ENCODE measurements around the gene ITPR1.

ITPR1 gene

DNA sequence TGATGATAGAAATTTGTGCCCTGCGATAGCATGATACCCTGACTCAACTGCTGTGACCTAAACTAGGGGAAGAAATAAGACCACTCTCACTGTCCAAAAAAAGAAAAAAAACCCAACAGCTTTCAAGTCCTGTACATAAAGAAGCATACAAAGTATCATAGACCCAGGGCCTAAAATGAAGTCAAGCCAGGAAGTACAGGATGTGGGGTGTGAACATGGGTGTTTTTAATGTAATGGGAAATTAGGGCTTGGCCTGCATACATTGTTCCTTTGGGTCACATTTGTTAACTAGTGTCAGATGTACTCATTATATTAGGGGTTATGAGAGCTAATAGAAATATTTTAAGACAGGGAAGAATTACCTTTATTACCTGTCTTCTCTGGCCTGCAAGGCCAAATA, 285.6 kb downstream of the ITPR1 start:
- DNase-seq (ENCODE audit: low read depth, low spot score), result no peak

DNA sequence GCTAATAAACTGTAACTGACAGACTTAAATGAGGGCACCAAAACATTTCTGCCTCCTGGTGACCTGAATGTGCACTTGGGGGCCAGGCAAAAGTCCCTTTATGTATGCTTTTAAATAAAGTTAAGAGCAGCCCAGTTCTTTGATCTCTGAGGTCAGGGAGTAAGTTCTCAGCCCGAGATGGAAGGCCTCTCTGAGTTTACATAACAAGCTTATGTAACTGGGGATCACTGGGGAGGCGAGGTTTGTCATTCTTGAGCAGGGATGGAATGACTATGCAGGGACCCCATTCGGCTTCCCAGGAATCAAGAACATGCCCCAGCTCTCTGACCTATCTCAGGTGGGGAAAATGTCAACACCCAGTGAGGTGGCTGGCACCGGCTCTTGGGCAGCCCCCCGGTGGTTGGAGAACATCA, 287.4 kb downstream of the ITPR1 start:
- no peak for DNase-seq (ENCODE audit: low read depth, low spot score)

DNA sequence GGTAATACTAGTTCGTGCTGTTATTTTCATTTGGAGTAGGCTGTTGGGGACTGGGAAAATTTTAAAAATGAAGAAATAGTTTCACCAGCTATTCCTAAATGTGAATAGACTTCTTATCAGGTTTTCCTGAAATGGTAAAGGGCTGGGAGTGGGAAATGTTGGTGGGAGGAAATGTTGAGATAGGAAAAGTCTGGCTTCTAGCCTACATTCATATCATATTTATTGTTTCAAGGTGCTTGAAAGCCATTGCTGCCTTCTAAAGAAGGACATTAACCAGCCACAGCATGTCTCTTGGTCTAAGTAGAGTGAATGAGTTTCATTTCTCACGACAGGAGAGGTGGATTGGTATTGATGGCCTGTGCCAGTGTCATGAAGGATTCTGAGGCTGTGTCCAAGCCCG, 288.9 kb downstream of the ITPR1 start:
- no peak for DNase-seq (ENCODE audit: low read depth, low spot score)

DNA sequence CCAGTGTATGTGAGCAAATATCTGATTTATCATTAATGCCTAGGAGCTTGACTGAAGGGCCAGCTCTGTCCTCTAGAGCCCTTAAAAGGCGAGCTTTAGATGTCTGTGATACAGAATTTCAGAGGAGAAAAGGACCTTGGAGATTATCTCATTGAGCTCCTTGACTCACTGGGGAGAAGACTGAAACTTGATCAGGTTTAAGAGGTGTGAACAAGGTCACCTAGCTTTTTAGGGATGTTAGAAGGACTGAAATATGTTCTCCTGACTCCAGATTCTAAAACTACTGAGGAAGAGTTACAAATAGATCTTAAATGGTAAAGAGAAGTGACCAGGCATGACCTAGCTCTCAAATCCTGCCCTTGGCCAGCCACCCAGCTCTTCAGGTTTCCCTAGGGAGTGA, 292.4 kb downstream of the ITPR1 start:
- DNase-seq (ENCODE audit: low read depth, low spot score), result no peak

DNA sequence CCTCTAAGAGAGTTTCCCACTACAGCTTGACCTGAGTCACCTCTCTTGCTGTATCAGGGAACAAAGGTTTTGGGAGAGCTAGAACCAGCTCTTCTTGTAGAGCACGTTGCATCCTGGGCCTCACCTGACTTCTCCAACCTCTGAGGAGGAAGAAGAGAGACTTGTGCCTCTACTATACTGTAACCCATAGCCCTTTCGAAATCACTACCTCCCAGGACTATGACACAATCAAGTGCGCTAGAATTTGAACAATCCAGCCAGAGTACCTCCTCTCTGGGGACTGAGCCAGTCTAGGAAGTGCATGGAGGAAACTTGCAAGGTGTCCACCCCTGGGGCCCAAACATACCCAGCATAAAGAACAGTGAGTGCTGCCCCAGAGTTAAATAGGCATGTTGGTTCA, 293.3 kb downstream of the ITPR1 start:
- no peak for DNase-seq (ENCODE audit: low read depth, low spot score)

DNA sequence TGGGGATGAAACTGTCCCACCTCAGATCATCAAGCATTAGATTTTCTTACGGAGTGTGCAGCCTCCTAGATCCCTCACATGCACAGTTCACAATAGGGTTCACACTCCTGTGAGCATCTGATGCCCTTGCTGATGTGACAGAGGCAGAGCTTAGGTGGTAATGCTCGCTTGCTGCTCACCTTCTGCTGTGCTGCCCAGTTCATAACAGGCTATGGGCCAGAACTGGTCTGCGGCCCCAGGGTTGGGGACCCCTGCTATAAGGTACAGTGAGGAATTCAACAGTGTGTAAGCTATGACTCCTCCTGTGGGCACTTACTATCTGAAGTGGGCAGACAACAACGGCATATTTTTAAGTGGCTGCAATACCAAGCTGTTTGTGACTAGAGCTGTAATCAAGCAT, 298.2 kb downstream of the ITPR1 start:
- no peak for DNase-seq (ENCODE audit: low read depth, low spot score)

DNA sequence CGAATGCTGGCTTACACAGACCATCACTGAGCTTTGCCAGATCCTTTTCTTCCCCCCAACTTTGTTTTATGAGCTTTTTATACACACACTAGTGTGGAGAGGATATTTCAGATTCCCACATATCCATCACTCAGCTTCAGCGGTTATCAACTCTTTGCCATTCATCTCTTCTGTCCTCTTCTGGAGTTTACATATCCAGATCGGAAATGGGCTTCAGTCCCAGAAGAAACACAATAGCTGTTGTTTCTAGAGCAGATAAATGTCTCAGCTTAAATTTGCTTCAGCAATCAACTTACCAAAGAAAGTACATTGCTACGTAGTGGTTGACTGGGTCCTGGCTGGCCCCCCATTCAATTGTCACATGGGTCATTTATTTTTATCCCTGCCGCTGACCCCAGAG, 300.2 kb downstream of the ITPR1 start:
- no peak for DNase-seq (ENCODE audit: low read depth, low spot score)

DNA sequence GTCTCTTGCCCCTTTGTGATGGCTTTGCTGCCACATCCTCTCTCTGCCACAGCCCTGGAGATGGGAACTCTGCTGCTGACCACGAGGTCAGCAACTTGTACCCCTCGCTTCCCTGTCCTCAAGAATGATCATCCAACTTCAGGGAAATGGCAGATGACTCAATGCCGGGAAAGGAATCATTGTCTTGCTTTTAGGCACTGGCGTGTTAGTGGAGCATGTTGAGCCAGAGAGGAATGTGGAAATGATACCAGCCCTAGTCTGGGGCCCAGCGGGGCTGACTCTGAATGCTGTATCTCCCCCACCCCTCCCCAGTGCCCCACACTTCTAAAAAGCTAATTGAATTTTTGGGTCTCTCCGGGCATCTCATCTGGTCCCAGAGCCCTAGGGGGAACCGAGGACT, 301.2 kb downstream of the ITPR1 start:
- no peak for DNase-seq (ENCODE audit: low read depth, low spot score)

DNA sequence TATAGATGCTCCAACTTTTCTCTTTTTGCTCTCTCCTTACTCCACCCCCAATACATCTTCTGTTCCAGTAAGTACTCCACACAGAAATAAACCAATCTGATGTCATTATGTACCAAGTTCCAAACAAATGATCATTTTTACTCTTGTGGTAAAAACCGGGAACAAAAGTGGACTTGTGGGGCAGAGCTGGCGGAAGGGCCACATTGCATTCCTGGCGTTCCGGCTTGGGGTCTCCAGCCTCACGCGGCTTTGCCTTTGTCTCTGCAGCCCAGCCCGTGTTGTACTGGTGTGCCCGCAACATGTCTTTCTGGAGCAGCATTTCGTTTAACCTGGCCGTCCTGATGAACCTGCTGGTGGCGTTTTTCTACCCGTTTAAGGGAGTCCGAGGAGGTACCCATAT, 301.6 kb downstream of the ITPR1 start:
- no peak for DNase-seq (ENCODE audit: low read depth, low spot score)

DNA sequence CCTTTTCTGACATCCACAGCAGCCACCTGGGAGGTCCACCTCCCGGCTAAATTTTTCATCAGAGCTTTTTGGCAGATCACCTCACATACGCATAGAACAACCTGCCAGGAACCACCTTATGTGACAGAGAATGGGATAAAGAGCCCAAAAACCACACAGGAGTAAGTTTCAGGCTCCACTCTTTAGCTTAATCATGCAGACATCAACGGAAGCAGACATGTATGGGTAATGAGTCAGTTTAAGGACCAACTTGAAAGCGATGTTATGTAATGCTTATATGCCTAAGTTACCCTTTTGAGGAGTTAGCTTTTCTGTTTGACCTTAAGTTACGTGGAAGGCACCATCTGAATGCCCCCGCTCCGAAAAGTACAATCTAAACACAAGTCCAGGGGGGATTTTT, 302.8 kb downstream of the ITPR1 start:
- no peak for DNase-seq (ENCODE audit: low read depth, low spot score)

DNA sequence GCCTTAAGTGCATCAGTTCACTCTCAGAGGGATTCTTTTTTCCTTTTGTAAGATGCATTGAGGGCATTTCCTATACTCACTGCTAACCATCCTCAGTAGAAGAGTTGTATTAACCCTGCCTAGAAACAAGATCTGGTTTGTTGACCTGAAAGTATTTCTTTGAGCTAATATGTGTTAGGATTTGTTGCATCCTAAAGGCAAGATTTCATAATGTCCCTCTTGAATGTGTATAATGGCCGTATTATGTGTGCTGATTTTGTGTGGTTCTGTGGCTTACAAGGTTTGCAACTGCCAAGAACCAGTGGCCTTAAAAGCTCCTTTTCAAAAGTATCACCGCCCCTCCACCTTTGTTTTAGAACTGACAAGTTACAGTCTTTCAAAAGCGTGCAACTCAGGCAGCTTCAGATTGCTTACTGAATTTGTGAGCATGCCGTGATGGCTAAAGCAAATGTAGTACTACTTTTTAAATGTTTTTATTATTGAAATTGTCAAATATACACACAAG, 304.1 kb downstream of the ITPR1 start:
- DNase-seq (ENCODE audit: low read depth, low spot score), result no peak

DNA sequence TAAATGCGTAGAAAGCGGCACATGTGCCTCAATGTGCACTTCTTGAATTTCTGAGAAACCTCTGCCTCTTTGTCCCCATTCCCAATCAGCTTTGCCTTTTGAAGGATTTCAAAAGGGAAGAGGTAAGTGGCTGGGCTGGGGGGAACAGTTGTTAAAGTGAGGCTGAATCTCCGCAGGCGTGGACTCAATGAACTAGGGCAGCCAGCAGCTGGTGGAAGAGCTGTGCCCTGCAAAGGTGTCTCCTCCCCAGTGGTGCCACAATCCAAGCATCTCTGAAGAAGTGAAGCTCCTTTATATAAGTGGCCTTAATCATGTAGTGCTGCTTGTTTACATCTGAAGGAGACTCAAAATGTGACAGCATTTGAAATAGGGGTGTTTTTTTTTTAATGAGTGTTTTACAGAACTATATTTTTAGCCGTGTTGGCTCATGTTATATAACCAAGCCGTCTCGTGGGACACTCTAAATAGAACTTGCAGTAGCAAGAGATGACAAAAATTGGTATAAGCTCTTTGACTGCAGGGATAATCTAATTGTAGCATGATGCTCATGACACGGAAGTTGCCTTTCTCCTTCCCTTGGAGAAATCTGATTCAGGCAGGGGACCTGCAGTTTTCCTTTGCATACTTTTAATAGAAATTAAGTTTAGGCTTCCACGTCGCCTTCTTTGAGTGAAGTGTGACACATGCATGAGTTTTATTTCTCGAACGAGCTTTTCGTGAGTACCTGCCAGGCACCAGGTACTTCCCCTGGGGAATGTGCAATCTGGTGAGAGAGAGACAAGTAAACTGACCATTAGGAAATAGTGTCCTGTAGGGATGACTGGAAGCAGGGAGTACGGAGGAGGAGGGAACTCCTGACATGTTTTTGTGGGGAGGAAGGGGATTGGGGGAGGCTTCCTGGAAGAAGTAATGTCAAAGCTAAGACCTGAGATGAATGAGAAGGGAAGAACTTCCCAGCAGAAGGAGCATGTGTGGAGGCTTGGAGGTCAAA, 306.4 kb downstream of the ITPR1 start:
- DNase-seq (ENCODE audit: low read depth, low spot score), result no peak

DNA sequence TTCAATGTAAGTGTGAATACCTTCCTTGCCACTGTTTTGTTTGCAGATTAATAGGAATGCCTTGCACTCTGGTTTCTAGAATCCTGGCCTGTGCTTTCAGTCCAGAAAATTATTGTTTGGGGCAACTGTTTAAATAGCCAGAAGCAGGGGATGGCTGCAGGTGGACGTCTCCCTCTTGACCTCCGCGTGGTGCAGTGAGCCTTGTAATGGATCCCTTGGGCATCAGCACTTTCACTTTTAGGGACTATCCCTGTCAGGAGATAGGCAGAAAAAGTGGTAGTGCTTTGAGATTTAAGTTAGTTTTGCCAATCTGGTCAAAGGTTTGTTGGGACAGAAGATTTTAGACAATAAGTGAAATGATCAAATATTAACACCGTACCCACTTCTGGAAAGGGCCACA, 307.4 kb downstream of the ITPR1 start:
- no peak for DNase-seq (ENCODE audit: low read depth, low spot score)

DNA sequence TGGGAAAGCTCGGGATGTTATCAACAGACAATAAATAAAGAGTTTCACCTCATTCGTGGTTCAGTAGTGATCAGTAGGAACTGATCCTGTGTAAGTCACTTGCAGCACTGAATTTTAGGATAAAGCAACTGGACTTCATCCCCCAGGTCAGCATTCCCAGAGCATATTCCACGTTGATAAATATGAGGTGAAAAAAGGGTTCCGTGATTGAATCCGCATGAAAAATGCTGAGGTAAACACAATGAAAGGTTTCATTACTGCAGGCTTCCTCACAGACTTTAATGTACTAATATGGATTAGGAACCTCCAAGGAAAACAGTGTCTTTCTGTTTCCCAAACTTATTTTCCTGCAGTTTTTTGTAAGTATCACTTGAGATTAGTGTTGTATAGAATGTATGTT, 308.7 kb downstream of the ITPR1 start:
- DNase-seq (ENCODE audit: low read depth, low spot score), result no peak

DNA sequence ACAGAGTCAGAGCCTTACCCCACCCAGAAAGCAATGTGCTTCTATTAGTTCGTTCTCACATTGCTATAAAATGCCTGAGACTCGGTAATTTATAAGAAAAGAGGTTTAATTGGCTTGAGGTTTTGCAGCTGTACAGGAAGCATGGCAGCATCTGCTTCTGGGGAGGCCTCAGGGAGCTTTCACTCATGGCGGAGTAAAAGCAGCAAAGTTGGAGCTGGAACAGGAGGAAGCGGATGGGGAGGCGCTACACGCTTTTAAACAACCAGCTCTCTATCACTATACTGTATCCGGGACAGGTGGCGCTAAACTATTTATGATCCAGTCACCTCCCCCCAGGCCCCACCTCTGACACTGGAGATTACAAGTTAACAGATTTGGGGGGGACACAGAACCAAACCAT, 309.8 kb downstream of the ITPR1 start:
- no peak for DNase-seq (ENCODE audit: low read depth, low spot score)

DNA sequence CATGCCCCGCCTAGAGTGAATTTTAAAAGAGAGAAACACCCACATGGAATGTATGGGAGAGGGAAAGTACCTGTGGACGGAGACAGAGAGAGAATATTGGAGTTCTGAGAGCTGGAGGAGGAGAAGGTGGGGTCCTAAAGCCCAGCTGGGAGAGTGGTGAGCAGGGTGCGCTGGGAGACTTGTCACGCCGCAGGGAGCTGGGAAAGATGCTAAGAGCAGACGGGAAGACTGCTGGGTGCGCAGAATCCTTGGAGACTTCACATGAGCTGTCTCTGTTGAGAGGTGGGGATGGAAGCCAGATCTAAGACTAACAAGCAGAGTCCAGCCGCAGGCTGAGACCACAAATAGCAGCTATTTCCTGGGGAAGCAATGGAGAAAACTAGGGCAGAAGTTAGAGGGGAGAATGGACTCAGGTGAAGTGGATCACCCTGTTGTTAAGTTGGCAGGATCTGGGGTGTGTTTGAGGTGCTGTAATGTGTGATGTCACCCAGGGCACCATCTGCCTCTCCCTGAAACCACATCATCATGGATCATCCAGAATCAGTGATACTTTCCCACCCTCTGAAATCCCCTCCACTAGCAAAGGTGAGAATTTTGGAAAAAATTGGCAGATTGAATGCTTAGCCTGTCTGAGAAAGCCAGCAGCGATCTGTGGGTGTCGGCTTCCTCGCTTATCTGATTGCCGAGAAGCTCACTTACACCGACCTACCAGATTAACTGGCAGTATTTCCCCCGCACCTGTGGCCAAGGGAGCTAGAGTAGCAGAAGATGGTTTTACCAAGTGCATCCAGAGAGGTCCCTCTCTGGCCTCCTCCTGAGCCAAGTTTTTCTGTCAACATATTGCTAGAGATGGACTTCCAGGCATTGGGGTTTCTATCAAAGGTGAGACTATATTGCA, 311.3 kb downstream of the ITPR1 start:
- no peak for DNase-seq (ENCODE audit: low read depth, low spot score)

DNA sequence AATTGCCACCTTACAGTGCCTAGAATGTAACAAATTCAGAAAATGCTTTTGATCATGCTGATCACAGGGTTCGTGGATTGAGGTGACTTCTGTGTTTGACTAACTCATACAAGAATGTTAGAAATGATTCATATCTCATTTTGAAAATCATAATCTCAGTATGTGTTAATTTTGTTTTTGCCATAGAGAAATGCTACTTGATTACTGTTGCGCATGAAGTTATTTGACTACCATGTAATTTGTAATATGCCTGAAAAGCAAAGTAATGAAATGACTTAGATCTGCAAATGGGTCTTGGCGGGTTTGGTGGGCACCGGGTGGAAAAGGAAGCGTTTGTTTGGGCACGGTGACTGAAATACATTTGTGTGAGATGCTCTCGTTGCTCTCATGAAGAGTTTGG, 312.5 kb downstream of the ITPR1 start:
- DNase-seq (ENCODE audit: low read depth, low spot score), result no peak

DNA sequence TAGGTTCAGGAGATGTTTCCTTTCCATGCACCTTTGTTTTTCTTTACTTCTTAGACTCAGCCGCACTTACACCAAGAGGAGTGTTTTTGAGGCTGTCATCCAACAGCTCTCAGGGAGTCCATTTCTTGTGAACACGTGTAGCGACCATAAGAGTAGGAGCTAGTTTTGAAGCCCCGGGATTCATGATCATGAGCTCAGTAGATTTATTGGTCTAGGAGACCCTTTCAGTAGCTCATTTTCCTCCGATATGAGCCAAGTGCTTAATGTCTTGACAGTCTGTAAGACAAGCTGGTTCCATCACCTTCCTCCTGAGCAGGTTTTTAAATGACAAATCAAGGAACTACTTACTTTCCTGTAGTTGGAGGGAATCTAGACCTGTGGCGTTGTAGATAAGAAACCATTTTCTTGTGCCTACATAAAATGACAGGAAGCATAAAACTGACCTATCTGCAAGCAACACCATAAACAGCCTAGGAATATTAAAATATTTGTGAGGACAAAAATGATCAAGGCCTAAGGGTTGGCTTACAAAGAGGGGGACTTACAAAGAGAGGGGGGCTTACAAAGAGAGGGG, 313.5 kb downstream of the ITPR1 start:
- no peak for DNase-seq (ENCODE audit: low read depth, low spot score)

DNA sequence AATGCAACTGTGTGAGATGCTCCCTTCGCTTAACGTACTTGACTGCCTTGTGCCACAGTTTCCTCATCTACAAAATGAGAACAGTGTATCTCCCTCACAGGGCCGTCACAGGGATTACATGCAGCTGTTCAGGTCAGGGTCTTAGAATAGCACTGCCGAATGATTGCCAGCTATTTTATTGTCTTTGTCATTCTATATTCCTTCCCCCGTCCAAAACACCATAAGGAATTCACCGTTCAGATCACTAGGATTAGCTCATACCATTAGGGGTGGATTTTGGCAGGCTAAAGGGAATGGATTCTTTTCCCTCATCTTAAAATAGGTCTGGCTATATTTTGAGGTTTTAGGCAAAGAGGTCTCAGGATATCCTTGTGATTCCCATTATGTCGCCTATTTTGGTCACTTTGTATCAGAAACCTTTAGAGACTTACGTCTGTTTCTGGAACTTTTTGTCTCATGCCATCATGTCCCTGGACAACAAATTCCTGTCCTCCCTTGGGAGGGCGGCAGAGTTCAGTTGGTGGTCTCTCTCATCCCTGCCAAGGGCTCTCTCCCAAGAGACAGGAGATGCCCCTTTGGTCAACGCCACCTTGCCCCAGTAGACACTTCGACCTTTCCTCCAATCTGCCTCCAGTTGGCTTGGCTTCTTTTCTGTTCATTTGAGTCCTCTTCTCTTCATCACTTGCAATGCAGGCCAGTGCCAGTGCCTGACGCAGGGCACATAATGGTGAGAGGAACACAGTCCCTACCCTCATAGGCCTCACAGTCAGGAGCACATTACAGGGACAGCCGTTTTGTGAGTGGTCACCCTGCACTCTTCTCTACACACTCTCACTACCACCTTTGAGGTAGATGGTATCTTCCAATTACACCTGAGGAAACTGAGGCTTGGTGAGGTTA, 314.5 kb downstream of the ITPR1 start:
- DNase-seq (ENCODE audit: low read depth, low spot score), result no peak

DNA sequence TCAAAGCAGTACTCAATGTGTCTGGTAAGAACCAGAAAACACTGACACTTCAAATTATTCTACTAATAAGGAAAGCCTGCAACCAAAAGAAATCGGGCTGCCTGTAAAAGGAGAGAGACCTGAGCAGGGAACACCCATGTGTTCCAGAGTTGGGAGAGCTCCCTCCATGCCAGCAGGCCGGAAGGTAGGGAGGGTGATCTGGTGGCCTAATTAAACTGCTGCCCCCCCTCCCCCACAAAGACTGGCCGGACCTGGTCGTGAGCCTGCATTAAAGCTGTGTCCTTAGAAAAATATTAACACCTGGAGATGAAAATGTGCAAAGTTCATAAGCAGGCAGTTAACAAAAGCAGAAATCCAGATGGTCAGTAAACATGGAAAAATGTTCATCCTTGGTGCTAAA, 315.5 kb downstream of the ITPR1 start:
- no peak for DNase-seq (ENCODE audit: low read depth, low spot score)

DNA sequence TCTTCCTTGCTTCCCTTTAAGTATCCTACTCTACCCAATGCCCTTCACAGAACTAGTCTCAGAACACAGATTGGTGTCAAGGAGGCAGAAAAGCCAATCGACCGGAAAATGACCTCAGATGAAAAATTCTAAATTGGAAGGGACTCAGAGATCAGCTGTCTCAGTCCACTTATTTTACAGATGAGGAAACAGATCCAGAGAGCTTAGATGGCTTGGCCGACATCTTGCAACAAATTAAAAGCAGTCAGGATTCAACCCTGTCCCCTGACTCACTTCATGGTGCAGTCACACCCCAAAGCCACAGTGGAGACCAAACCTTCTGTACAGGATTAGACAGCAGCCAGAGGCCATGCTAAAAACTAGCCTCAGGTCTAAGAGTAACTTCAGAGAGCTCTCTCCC, 316.8 kb downstream of the ITPR1 start:
- no peak for DNase-seq (ENCODE audit: low read depth, low spot score)
